KMS-11 (cell line): ENCODE results near the gene SERPINI1.

ENCODE experiments used
- H2AFZ ChIP-seq: fragments of 200-600 bp; sonication (generic); 2 replicates; pipeline ENCODE4 v1.6.1; 2016; ENCODE audit warnings: antibody characterized with exemption, mixed run types, low read depth
- H3K27ac ChIP-seq: fragments of 200-600 bp; sonication (generic); 2 replicates; pipeline ENCODE4 v1.6.1; 2016; ENCODE audit warnings: mild to moderate bottlenecking, mixed run types
- H3K27me3 ChIP-seq: fragments of 200-600 bp; sonication (generic); 2 replicates; pipeline ENCODE4 v1.6.1; 2017; ENCODE audit warnings: mild to moderate bottlenecking, low read depth, mixed run types, moderate library complexity; ENCODE audit not compliant: insufficient read depth
- H3K36me3 ChIP-seq: fragments of 200-600 bp; sonication (generic); 2 replicates; pipeline ENCODE4 v1.6.1; 2017; ENCODE audit warnings: mild to moderate bottlenecking, mixed run types; ENCODE audit not compliant: insufficient read depth
- H3K4me1 ChIP-seq: fragments of 200-600 bp; sonication (generic); 2 replicates; pipeline ENCODE4 v1.6.1; 2016; ENCODE audit warnings: mild to moderate bottlenecking, low read depth, mixed run types; ENCODE audit not compliant: poor library complexity, severe bottlenecking
- H3K4me2 ChIP-seq: fragments of 200-600 bp; sonication (generic); 2 replicates; pipeline ENCODE4 v1.7.0; 2016; ENCODE audit warnings: mild to moderate bottlenecking, mixed run types
- H3K4me3 ChIP-seq: fragments of 200-600 bp; sonication (generic); IDR thresholded peaks from 2 replicates; pipeline ENCODE4 v1.6.1; 2017; ENCODE audit warnings: low read depth, low read length, mixed read lengths; ENCODE audit not compliant: insufficient read depth
- H3K79me2 ChIP-seq: fragments of 200-600 bp; sonication (generic); 2 replicates; pipeline ENCODE4 v1.6.1; 2016; ENCODE audit warnings: low read depth, mixed run types; ENCODE audit not compliant: insufficient read depth
- H3K9ac ChIP-seq: fragments of 200-600 bp; sonication (generic); 2 replicates; pipeline ENCODE4 v1.6.1; 2016; ENCODE audit warnings: mild to moderate bottlenecking, mixed run types
- H4K20me1 ChIP-seq: fragments of 200-600 bp; sonication (generic); 2 replicates; pipeline ENCODE4 v1.6.1; 2016; ENCODE audit warnings: mild to moderate bottlenecking, mixed run types; ENCODE audit not compliant: insufficient read depth
- TF ChIP-seq, protein P1 (sequence below): fragments of 200-600 bp; sonication (generic); conservative IDR thresholded peaks from 2 replicates; pipeline ENCODE4 v1.6.1; 2017; ENCODE audit warnings: low read depth, mild to moderate bottlenecking, antibody characterized with exemption, low read length, moderate library complexity, mixed read lengths

SERPINI1 gene

DNA sequence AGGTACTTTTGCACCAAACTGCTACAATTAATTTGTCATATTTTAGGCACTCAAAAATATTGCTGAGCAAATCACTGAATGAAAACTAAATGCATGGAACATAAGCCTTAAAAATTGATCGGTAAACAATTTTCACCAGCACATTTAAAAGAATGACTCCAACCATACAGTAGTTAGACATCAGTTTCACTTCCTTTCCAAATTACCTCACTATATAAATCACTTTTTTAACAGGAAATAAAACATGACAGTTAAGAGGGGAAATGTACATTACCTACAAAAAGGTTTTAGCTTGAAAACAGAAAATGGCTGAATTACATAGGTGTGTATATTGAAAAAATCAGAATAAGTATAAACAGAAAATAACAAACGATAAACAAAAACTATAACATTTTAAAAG, 108.4 kb downstream of the SERPINI1 start:
- Histone ChIP-seq H3K27me3 (no peaks in the 10 kb centered on the region), H3K4me3 (no peak overlapping the region), H3K27ac (no peak overlapping the region), H3K79me2 (no peaks in the 10 kb centered on the region), H2AFZ (no peak overlapping the region), H3K4me1 (no peaks in the 10 kb centered on the region), H3K4me2 (no peak overlapping the region), H3K36me3 (no peaks in the 10 kb centered on the region), H4K20me1 (no peaks in the 10 kb centered on the region), H3K9ac (no peak overlapping the region)
- TF ChIP-seq, protein P1, sequence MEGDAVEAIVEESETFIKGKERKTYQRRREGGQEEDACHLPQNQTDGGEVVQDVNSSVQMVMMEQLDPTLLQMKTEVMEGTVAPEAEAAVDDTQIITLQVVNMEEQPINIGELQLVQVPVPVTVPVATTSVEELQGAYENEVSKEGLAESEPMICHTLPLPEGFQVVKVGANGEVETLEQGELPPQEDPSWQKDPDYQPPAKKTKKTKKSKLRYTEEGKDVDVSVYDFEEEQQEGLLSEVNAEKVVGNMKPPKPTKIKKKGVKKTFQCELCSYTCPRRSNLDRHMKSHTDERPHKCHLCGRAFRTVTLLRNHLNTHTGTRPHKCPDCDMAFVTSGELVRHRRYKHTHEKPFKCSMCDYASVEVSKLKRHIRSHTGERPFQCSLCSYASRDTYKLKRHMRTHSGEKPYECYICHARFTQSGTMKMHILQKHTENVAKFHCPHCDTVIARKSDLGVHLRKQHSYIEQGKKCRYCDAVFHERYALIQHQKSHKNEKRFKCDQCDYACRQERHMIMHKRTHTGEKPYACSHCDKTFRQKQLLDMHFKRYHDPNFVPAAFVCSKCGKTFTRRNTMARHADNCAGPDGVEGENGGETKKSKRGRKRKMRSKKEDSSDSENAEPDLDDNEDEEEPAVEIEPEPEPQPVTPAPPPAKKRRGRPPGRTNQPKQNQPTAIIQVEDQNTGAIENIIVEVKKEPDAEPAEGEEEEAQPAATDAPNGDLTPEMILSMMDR, result no peak

DNA sequence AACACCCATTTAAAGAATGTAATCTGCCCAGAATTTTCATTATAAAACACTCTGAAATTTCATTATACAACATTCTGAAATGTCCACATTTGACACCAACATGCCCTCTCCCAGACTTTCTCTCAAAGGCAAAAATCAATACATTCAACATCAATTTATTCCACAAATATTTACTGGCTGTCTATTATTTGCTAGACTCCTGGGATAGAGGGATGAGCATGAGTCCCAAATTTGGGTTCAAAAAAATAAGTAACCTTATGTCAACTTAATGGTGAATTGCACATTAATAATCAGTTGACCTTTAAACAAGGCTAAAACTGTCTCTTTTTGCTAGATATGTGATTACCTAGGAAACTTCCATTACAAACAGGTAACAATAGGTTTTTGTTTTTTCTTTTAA, 109.0 kb downstream of the SERPINI1 start:
- Histone ChIP-seq H3K27ac (no peak overlapping the region), H3K9ac (no peak overlapping the region), H3K36me3 (no peaks in the 10 kb centered on the region), H4K20me1 (no peaks in the 10 kb centered on the region), H3K4me3 (no peak overlapping the region), H3K79me2 (no peaks in the 10 kb centered on the region), H3K27me3 (no peaks in the 10 kb centered on the region), H2AFZ (no peak overlapping the region), H3K4me1 (no peaks in the 10 kb centered on the region), H3K4me2 (no peak overlapping the region)
- TF ChIP-seq, protein P1, result no peak

DNA sequence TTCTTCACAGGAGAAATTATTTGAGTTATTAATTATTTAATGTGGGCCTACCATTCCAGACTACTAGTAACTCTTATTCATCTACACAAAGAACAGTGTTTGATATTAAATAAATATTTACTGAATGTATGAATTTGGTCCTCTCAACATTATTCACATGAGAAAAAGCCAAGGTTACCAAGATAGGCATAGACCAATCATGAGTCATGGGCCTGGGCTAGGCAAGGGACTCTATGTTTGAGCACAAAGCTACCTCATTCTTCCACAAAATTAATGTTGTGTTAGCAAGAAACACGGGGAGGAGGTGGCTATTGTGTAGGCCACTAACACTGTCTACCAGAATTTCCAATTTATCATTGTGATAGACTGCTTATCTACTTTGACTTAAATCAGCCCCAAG, 115.7 kb downstream of the SERPINI1 start:
- no peak overlapping the region for H2AFZ ChIP-seq
- H3K79me2 ChIP-seq, result no peaks in the 10 kb centered on the region
- no peak overlapping the region for H3K4me2 ChIP-seq
- no peak overlapping the region for H3K27ac ChIP-seq
- no peaks in the 10 kb centered on the region for H3K36me3 ChIP-seq
- no peaks in the 10 kb centered on the region for H3K4me1 ChIP-seq
- TF ChIP-seq, protein P1, result no peak
- no peaks in the 10 kb centered on the region for H4K20me1 ChIP-seq
- no peaks in the 10 kb centered on the region for H3K27me3 ChIP-seq
- H3K9ac ChIP-seq, result no peak overlapping the region
- H3K4me3 ChIP-seq, result no peak overlapping the region

DNA sequence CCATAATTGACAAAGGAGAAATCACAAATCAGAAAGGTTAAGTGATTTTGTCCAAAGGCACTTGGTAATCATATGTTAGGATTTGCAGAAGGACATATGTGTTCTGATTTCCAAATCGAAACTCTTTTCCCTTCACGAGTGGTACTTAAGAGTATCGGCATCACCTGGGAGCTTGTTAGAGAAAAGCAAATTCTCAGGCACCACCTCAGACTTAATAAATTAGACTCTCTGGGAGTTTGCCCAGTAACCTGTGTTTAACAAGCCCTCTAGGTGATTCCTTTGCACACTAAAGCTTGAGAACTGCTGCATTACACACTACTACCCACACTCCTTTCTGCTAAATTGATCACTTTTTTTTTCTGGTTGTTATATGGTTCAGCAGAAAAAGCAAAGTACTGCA, 116.2 kb downstream of the SERPINI1 start:
- TF ChIP-seq, protein P1, result no peak

More for the DNA sequence above, 116.2 kb downstream of the SERPINI1 start:
- H3K27me3 ChIP-seq, result no peaks in the 10 kb centered on the region
- H3K4me3 ChIP-seq, result no peak overlapping the region
- no peak overlapping the region for H3K4me2 ChIP-seq
- H3K36me3 ChIP-seq, result no peaks in the 10 kb centered on the region
- no peak overlapping the region for H3K9ac ChIP-seq
- no peak overlapping the region for H2AFZ ChIP-seq
- H4K20me1 ChIP-seq, result no peaks in the 10 kb centered on the region
- no peaks in the 10 kb centered on the region for H3K4me1 ChIP-seq
- H3K79me2 ChIP-seq, result no peaks in the 10 kb centered on the region
- no peak overlapping the region for H3K27ac ChIP-seq
